Smooth muscle cell (in vitro differentiated cells): ENCODE measurements around the gene KRTAP22-2. TPM values are rescaled to one million over a fixed set of nuclear protein-coding genes. Genes with fewer than 3 reads are reported as not detected.

ENCODE experiments used
- DNase-seq: peaks from one replicate; lab custom pipeline; 2025; ENCODE audit not compliant: unreplicated experiment; lab: John Stamatoyannopoulos, UW
- H2AFZ ChIP-seq: fragments of 200-600 bp; sonication (generic); 2 replicates; pipeline ENCODE4 v1.6.0; 2016; ENCODE audit warnings: antibody characterized with exemption, low read depth, mild to moderate bottlenecking
- H3F3A ChIP-seq: fragments of 200-600 bp; sonication (generic); 2 replicates; pipeline ENCODE4 v1.6.0; 2017; ENCODE audit warnings: antibody characterized with exemption, low read depth
- H3K27ac ChIP-seq: fragments of 200-600 bp; sonication (generic); 2 replicates; pipeline ENCODE4 v1.5.1; 2016; ENCODE audit warnings: low read depth, mild to moderate bottlenecking
- H3K27me3 ChIP-seq: fragments of 200-600 bp; sonication (generic); 2 replicates; pipeline ENCODE4 v1.6.1; 2016; ENCODE audit warnings: low read depth, mild to moderate bottlenecking
- H3K36me3 ChIP-seq: fragments of 200-600 bp; sonication (generic); 2 replicates; pipeline ENCODE4 v1.5.1; 2016; ENCODE audit warnings: low read depth
- H3K4me1 ChIP-seq: fragments of 200-600 bp; sonication (generic); 2 replicates; pipeline ENCODE4 v1.5.1; 2016; ENCODE audit warnings: low read depth
- H3K4me2 ChIP-seq: fragments of 200-600 bp; sonication (generic); 2 replicates; pipeline ENCODE4 v1.6.0; 2016; ENCODE audit warnings: mild to moderate bottlenecking
- H3K4me3 ChIP-seq: fragments of 200-600 bp; sonication (generic); 2 replicates; pipeline ENCODE4 v1.5.1; 2016; ENCODE audit warnings: mild to moderate bottlenecking
- H3K79me2 ChIP-seq: fragments of 200-600 bp; sonication (generic); 2 replicates; pipeline ENCODE4 v1.6.0; 2016; ENCODE audit warnings: low read depth, mild to moderate bottlenecking
- H3K9ac ChIP-seq: fragments of 200-600 bp; sonication (generic); 2 replicates; pipeline ENCODE4 v1.6.0; 2016; ENCODE audit warnings: low read depth
- H3K9me3 ChIP-seq: fragments of 200-600 bp; sonication (generic); replicated peaks from 2 replicates; pipeline ENCODE4 v1.5.1; 2016; ENCODE audit warnings: low read depth
- H4K20me1 ChIP-seq: fragments of 200-600 bp; sonication (generic); 2 replicates; pipeline ENCODE4 v1.6.0; 2016; ENCODE audit warnings: low read depth
- CTCF ChIP-seq: fragments of 200-600 bp; sonication (generic); IDR thresholded peaks from 2 replicates; pipeline ENCODE4 v1.5.1; 2017; ENCODE audit warnings: borderline replicate concordance, mild to moderate bottlenecking, antibody characterized with exemption; ENCODE audit not compliant: insufficient read depth, poor library complexity, severe bottlenecking
- WGBS: methylation state at CpG from one replicate; pipeline ENCODE4 v1.1.7; 2016; ENCODE audit warnings: low lambda C conversion rate; 5-methylcytosine and 5-hydroxymethylcytosine counted together
- polyA plus RNA-seq: library from polyadenylated mRNA; unstranded; fragments of >200 nt; fragmentation: Nextera tagmentation; extraction: Ambion mirVana; gene quantifications from 2 replicates; pipeline ENCODE4 v1.2.1, GENCODE V29; 2016
- total RNA-seq: library from RNA; depleted of rRNA; stranded (reverse); fragments of >200 nt; gene quantifications from 2 replicates; pipeline ENCODE4 v1.2.3, GENCODE V29; 2014

The KRTAP22-2 gene
- total and polyA plus RNA-seq, 2 experiments from 2014 or later, result not detected

GRCh38 chr21:30612132-30612531 lies 21.9 kb upstream of the KRTAP22-2 start:
- no peak overlapping the region for H3K4me2 ChIP-seq
- H3K9ac ChIP-seq, result no peak overlapping the region
- no peak for TF ChIP-seq CTCF
- no peaks in the 10 kb centered on the region for H3K36me3 ChIP-seq
- no peaks in the 10 kb centered on the region for H3K79me2 ChIP-seq
- H3K27me3 ChIP-seq, result no peaks in the 10 kb centered on the region
- H2AFZ ChIP-seq, result no peak overlapping the region
- no peaks in the 10 kb centered on the region for H4K20me1 ChIP-seq
- H3F3A ChIP-seq, result no peaks in the 10 kb centered on the region
- no peaks in the 10 kb centered on the region for H3K4me1 ChIP-seq
- DNase-seq, result no peak
- no peaks in the 10 kb centered on the region for H3K9me3 ChIP-seq
- WGBS, result 89% methylated on average over 2 of the region's 2 CpGs
- no peak overlapping the region for H3K27ac ChIP-seq
- H3K4me3 ChIP-seq, result no peak overlapping the region

GRCh38 chr21:30605968-30606367 lies 15.8 kb upstream of the KRTAP22-2 start:
- H3K36me3 ChIP-seq, result no peaks in the 10 kb centered on the region
- H3K27me3 ChIP-seq, result no peaks in the 10 kb centered on the region
- H3F3A ChIP-seq, result no peaks in the 10 kb centered on the region
- H3K4me2 ChIP-seq, result no peak overlapping the region
- no peaks in the 10 kb centered on the region for H4K20me1 ChIP-seq
- no peak for TF ChIP-seq CTCF
- H3K27ac ChIP-seq, result no peak overlapping the region
- 86% methylated on average over 2 of the region's 2 CpGs for WGBS
- no peak for DNase-seq
- no peak overlapping the region for H3K9ac ChIP-seq
- H3K79me2 ChIP-seq, result no peaks in the 10 kb centered on the region
- no peaks in the 10 kb centered on the region for H3K4me1 ChIP-seq
- H3K4me3 ChIP-seq, result no peak overlapping the region
- no peaks in the 10 kb centered on the region for H3K9me3 ChIP-seq
- no peak overlapping the region for H2AFZ ChIP-seq

- Histone ChIP-seq H3K9me3 (no peaks in the 10 kb centered on the region), H3K27ac (no peak within 1 kb of the TSS), H3K4me3 (no peak within 1 kb of the TSS), H2AFZ (no peak within 1 kb of the TSS), H4K20me1 (no peaks in the 10 kb centered on the region), H3K36me3 (no peaks in the 10 kb centered on the region), H3K9ac (no peak within 1 kb of the TSS), H3K27me3 (no peaks in the 10 kb centered on the region), H3K79me2 (no peaks in the 10 kb centered on the region), H3K4me2 (no peak within 1 kb of the TSS), H3F3A (no peaks in the 10 kb centered on the region), H3K4me1 (no peaks in the 10 kb centered on the region)
- no peak for DNase-seq
- 0% methylated on average over 1 of the region's 1 CpG for WGBS
- TF ChIP-seq CTCF, result no peak
Measured at GRCh38 chr21:30600787-30601186, 10.6 kb upstream of the KRTAP22-2 start, which contains the start of gene KRTAP22-1. KRTAP22-1 (plus strand) TSS chr21:30601087.

- Histone ChIP-seq H3K27me3 (no peaks in the 10 kb centered on the region), H3K9ac (no peak within 1 kb of the TSS), H4K20me1 (no peaks in the 10 kb centered on the region), H3F3A (no peaks in the 10 kb centered on the region), H3K79me2 (no peaks in the 10 kb centered on the region), H3K36me3 (no peaks in the 10 kb centered on the region), H2AFZ (no peak within 1 kb of the TSS), H3K4me2 (no peak within 1 kb of the TSS), H3K4me3 (no peak within 1 kb of the TSS), H3K27ac (no peak within 1 kb of the TSS), H3K4me1 (no peaks in the 10 kb centered on the region), H3K9me3 (no peaks in the 10 kb centered on the region)
- 93% methylated on average over 6 of the region's 6 CpGs for WGBS
- DNase-seq, result no peak
- TF ChIP-seq CTCF, result no peak
Measured at GRCh38 chr21:30598802-30599201, 8.6 kb upstream of the KRTAP22-2 start, which contains the start of gene KRTAP6-2. KRTAP6-2 (minus strand) TSS chr21:30598902; CDS start chr21:30598874, 28 bp downstream.
